GM21390 (cell line): ENCODE data around the gene GAR1.
"Not testable (repeated sequence)": the region's sequence is repeated elsewhere in the genome, so short reads cannot be mapped to it uniquely, and the experiment has no call there.

Experiments used
- ATAC-seq: cut with Tn5 transposase; IDR thresholded peaks from one replicate; pipeline ENCODE4 v1.9.1; 2021; ENCODE audit not compliant: unreplicated experiment

GAR1 gene

GRCh38 chr4:109815151-109816081 is at the start of gene GAR1:
Gene GAR1, plus strand, starts transcription at chr4:109815762. Its CDS starts 403 bp downstream, at chr4:109816165.
- peak; percentile 99 for ATAC-seq

GRCh38 chr4:109782092-109782491 is 33.5 kb upstream of the GAR1 start:
- ATAC-seq: not testable (repeated sequence)

- no peak for ATAC-seq
Observed at GRCh38 chr4:109786846-109787245, 28.7 kb upstream of the GAR1 start.

GRCh38 chr4:109787807-109788206 is 27.8 kb upstream of the GAR1 start:
- no peak for ATAC-seq

- no peak for ATAC-seq
Observed at GRCh38 chr4:109795059-109795458, 20.5 kb upstream of the GAR1 start.

- no peak for ATAC-seq
Observed at GRCh38 chr4:109798866-109799265, 16.7 kb upstream of the GAR1 start.

- ATAC-seq: no peak
Observed at GRCh38 chr4:109801099-109801789, 14.3 kb upstream of the GAR1 start.

GRCh38 chr4:109801895-109802319 is 13.7 kb upstream of the GAR1 start, which contains the start of gene CFI:
Gene CFI, minus strand, starts transcription at chr4:109801999. Its CDS starts 28 bp downstream, at chr4:109801971.
- no peak for ATAC-seq

- ATAC-seq: peak; percentile 71
Observed at GRCh38 chr4:109803924-109804571, 11.5 kb upstream of the GAR1 start.

GRCh38 chr4:109809655-109810054 is 5.9 kb upstream of the GAR1 start:
- ATAC-seq: no peak

- ATAC-seq: no peak
Observed at GRCh38 chr4:109810552-109811387, 4.8 kb upstream of the GAR1 start.

- no peak for ATAC-seq
Observed at GRCh38 chr4:109811707-109812106, 3.9 kb upstream of the GAR1 start.

- ATAC-seq: no peak
Observed at GRCh38 chr4:109816082-109816442, 500 bp downstream of the GAR1 start.

GRCh38 chr4:109816894-109817293 is 1.3 kb downstream of the GAR1 start:
- ATAC-seq: no peak

GRCh38 chr4:109818268-109818667 is 2.7 kb downstream of the GAR1 start:
- ATAC-seq: no peak

- no peak for ATAC-seq
Observed at GRCh38 chr4:109820563-109820962, 5.0 kb downstream of the GAR1 start.

GRCh38 chr4:109821185-109821584 is 5.6 kb downstream of the GAR1 start:
- ATAC-seq: no peak

GRCh38 chr4:109826719-109827118 is 11.2 kb downstream of the GAR1 start:
- peak; percentile 66 for ATAC-seq

GRCh38 chr4:109827672-109828071 is 12.1 kb downstream of the GAR1 start, which contains the start of gene RRH:
Gene RRH, plus strand, starts transcription at chr4:109827972. Its CDS starts 56 bp downstream, at chr4:109828028.
- no peak for ATAC-seq

GRCh38 chr4:109833756-109834155 is 18.2 kb downstream of the GAR1 start:
- no peak for ATAC-seq
